ENCODE data around the gene LHX3. TPM values are rescaled to one million over a fixed set of nuclear protein-coding genes. Genes with fewer than 3 reads are reported as not detected.

The LHX3 gene
- total and polyA plus RNA-seq, 2 of the 4 experiments (the other 2 are of a cell fraction) = not detected

- Histone ChIP-seq H4K91ac (ENCODE audit: insufficient read depth, low read depth, low read length) (no peak overlapping the region), H2BK15ac (ENCODE audit: low read depth, low read length) (no peak overlapping the region), H3K27me3 (ENCODE audit: control insufficient read depth, insufficient read depth, low read length) (peaks cover 65% of the 10 kb centered on the region), H3K56ac (ENCODE audit: extremely low read depth, insufficient read depth, low read length) (no peak overlapping the region), H4K20me1 (ENCODE audit: insufficient read depth, low read length) (no peaks in the 10 kb centered on the region), H3K9ac (ENCODE audit: low read depth, low read length) (no peak overlapping the region), H2BK5ac (ENCODE audit: low read depth, low read length, poor library complexity, severe bottlenecking) (no peak overlapping the region), H2BK20ac (ENCODE audit: low read depth, low read length) (no peak overlapping the region), H2AK9ac (replicated peaks; ENCODE audit: low read depth, low read length, poor library complexity) (no peak overlapping the region), H3K9me3 (ENCODE audit: control insufficient read depth, insufficient read depth, low read length) (0 out of 2 replicates have a peak, but pooled peaks cover 3% of the 10 kb centered on the region), H3K4me1 (ENCODE audit: control insufficient read depth, insufficient read depth, low read length) (no peaks in the 10 kb centered on the region), H3K79me1 (ENCODE audit: low read depth in 1 of 2, low read length in 2 of 2) (no peaks in the 10 kb centered on the region), H2AK5ac (ENCODE audit: low read depth, low read length) (no peak overlapping the region), H3K9me1 (ENCODE audit: insufficient read depth, low read length) (no peaks in the 10 kb centered on the region), H4K5ac (ENCODE audit: low read depth, low read length) (no peak overlapping the region), H3K27ac (ENCODE audit: insufficient read depth, low read length) (no peak overlapping the region), H3K4ac (ENCODE audit: low read depth, low read length) (no peak overlapping the region), H3K4me2 (ENCODE audit: low read depth, low read length) (no peak overlapping the region), H3K14ac (replicated peaks; ENCODE audit: low read depth, low read length) (no peak overlapping the region), H2AFZ (replicated peaks; ENCODE audit: low read length, poor library complexity) (no peak overlapping the region), H2BK120ac (ENCODE audit: low read depth, low read length) (no peak overlapping the region), H3K36me3 (ENCODE audit: control insufficient read depth, insufficient read depth, low read length) (no peaks in the 10 kb centered on the region), H3K4me3 (ENCODE audit: insufficient read depth, low read depth, low read length) (no peak overlapping the region), H3K18ac (ENCODE audit: low read depth, low read length) (no peak overlapping the region), H4K8ac (ENCODE audit: low read depth in 2 of 2, low read length in 2 of 2) (no peak overlapping the region), H3K23ac (ENCODE audit: low read depth, low read length) (no peak overlapping the region)
- in situ Hi-C loops (cut with MboI; ENCODE audit: low sequenced_read_pairs) (no loop called here), intact Hi-C loops (cut with micrococcal nuclease) (no loop called here), dilution Hi-C loops (cut with HindIII; ENCODE audit: low sequenced_read_pairs, unreplicated experiment) (no loop called here)
- ChIA-PET CTCF (no interaction called here), POLR2A (ENCODE audit: unreplicated experiment) (interaction anchor here (1.1 kb wide), 1 partner anchor 178 kb away, joined by 3 read pairs; no protein-coding TSS in a partner anchor)
- WGBS, 2 experiments (ENCODE audit: extremely low coverage in 2 of 2, insufficient read length in 1 of 2) = 10% methylated on average over 8 of the region's 42 CpGs; no CpG with 5 or more reads in 1 of the 2 experiments
- no peak for DNase-seq
- no peak for ATAC-seq (ENCODE audit: low read depth)
- BruUV-seq (replicated peaks) = no TSS peak
- TF ChIP-seq CEBPB (IDR thresholded peaks at IDR 0.05; ENCODE audit: low read depth, low read length) (no peak), BHLHE40 (IDR thresholded peaks at IDR 0.05; ENCODE audit: low read depth, low read length) (no peak), SMC3 (IDR thresholded peaks at IDR 0.05; ENCODE audit: low read depth, low read length) (no peak), POLR2A (IDR thresholded peaks at IDR 0.05; ENCODE audit: low read depth, low read length) (no peak), MXI1 (IDR thresholded peaks at IDR 0.05; ENCODE audit: borderline replicate concordance, low read depth, low read length) (no peak), FOS (IDR thresholded peaks at IDR 0.05; ENCODE audit: low read depth, low read length) (no peak), NFE2L2 (IDR thresholded peaks at IDR 0.05; ENCODE audit: low read depth, low read length) (no peak), RAD21 (IDR thresholded peaks at IDR 0.05; ENCODE audit: low read length) (no peak), RCOR1 (IDR thresholded peaks at IDR 0.05; ENCODE audit: insufficient replicate concordance, low read length) (no peak), MAFK (IDR thresholded peaks at IDR 0.05; ENCODE audit: low read depth, low read length) (no peak), RFX5 (IDR thresholded peaks at IDR 0.05; ENCODE audit: low read depth, low read length) (no peak), MAZ (IDR thresholded peaks at IDR 0.05; ENCODE audit: borderline replicate concordance, low read depth, low read length) (no peak)
- TF ChIP-seq, protein P1, sequence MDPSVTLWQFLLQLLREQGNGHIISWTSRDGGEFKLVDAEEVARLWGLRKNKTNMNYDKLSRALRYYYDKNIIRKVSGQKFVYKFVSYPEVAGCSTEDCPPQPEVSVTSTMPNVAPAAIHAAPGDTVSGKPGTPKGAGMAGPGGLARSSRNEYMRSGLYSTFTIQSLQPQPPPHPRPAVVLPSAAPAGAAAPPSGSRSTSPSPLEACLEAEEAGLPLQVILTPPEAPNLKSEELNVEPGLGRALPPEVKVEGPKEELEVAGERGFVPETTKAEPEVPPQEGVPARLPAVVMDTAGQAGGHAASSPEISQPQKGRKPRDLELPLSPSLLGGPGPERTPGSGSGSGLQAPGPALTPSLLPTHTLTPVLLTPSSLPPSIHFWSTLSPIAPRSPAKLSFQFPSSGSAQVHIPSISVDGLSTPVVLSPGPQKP (IDR thresholded peaks at IDR 0.05; ENCODE audit: borderline replicate concordance, low read depth, low read length) = no peak
- TF ChIP-seq, protein P2, sequence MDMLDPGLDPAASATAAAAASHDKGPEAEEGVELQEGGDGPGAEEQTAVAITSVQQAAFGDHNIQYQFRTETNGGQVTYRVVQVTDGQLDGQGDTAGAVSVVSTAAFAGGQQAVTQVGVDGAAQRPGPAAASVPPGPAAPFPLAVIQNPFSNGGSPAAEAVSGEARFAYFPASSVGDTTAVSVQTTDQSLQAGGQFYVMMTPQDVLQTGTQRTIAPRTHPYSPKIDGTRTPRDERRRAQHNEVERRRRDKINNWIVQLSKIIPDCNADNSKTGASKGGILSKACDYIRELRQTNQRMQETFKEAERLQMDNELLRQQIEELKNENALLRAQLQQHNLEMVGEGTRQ (IDR thresholded peaks at IDR 0.05; ENCODE audit: low read depth, low read length) = no peak
- TF ChIP-seq, protein P3, sequence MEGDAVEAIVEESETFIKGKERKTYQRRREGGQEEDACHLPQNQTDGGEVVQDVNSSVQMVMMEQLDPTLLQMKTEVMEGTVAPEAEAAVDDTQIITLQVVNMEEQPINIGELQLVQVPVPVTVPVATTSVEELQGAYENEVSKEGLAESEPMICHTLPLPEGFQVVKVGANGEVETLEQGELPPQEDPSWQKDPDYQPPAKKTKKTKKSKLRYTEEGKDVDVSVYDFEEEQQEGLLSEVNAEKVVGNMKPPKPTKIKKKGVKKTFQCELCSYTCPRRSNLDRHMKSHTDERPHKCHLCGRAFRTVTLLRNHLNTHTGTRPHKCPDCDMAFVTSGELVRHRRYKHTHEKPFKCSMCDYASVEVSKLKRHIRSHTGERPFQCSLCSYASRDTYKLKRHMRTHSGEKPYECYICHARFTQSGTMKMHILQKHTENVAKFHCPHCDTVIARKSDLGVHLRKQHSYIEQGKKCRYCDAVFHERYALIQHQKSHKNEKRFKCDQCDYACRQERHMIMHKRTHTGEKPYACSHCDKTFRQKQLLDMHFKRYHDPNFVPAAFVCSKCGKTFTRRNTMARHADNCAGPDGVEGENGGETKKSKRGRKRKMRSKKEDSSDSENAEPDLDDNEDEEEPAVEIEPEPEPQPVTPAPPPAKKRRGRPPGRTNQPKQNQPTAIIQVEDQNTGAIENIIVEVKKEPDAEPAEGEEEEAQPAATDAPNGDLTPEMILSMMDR (conservative IDR thresholded peaks at IDR 0.05; ENCODE audit: low read depth, low read length) = no peak
These were observed 48.5 kb downstream of the LHX3 start for GRCh38 chr9:136156209-136157120.

All from IMR-90 (cell line).